Activated CD4-positive, alpha-beta T cell treated with anti-CD3 and anti-CD28 coated beads, Interleukin-2, amount 50 U/mL, for 48 hours (primary cell): ENCODE measurements around the gene IL17D.

Experiments used
- DNase-seq, 2 experiments: peaks; one replicate each; pipeline ENCODE4 v3.0.0-alpha.2; 2020

IL17D gene

DNA sequence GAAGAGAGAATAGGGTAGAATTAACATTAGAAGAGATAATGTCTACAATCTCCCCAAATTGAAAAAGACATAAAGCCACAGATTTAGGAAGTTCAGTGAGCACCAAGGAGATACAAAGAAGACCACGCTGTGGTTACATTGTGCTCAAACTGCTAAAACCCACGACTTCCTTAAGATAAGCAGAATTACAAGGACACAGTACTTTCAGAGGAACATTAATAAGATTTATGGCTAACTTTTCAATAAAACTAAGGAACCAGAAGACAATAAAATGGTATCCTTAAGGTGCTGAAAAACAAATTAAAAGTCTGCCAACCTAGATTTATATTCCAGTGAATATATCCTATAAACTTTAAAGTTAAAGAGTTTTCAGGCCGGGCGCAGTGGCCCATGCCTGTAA is 7.4 kb upstream of the IL17D start:
- DNase-seq = no peak

DNA sequence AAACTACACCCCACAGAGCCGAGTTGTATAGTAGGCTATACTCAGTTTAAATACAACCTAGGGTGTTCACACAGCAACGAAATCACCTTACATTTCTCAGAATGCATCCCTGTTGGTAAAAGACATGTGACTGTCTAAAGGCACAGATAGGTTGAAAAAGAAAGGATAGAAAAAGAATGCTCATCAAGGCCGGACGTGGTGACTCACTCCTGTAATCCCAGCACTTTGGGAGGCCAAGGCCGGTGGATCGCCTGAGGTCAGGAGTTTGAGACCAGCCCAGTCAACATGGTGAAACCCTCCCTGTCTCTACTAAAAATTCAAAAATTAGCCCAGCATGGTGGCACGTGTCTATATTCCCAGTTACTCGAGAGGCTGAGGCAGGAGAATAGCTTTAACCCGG is 3.8 kb upstream of the IL17D start:
- no peak for DNase-seq

DNA sequence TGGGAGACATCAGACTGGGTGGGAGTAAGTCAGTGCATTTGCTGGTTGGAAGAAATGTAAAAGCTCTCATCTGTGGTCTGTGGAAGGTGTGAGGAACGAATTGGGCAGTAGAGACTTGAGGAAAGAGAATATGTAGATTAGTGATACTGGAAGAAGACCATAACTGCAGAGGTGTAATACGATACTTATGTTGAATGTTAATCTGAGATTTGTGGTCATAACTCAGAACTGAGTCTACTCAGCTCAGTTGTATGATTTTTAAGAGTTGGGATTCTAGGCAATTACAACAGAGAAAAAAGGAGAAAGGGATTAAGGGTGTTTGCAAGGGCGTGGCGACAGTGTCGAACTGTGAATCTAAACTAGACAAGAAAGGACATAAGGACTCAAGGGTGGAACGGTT is 3.2 kb upstream of the IL17D start:
- no peak for DNase-seq

DNA sequence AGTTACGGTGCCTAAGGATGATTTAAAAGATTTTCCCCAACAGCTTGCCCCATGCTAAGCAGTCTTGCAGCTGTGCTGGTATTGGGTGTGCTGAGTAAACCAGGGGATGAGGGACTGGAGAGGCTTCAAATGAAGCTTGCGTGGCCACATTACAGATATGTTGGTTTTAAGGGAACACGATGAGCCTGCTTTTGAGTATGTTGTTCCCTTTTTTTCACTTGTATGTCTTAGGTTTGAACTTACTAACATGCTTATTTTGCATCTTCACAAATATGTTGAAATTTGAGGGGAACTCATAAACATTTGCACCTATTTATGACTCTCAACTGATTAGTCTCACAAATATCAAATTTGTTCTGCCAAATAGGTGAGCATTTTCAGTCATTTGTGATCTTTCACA is 2.0 kb upstream of the IL17D start:
- no peak for DNase-seq

DNA sequence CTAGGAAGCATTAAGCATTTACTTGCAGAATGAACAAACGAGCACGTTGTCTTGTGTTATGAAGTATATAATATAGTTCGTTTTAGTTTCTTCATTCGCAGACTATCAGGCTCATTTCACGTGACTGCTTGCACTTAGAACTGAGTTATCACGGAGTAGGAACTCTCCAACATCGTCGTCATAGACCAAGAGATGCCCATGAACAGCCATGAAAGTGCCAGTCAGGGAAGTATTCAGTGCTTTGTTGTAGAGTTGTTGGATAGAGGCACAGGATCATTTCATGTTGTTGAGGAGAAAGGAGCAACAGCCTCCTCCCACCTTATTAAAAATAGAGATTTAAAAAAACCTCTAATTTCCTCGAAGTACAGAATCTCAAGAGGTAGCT is 977 bp upstream of the IL17D start:
- DNase-seq = no peak

DNA sequence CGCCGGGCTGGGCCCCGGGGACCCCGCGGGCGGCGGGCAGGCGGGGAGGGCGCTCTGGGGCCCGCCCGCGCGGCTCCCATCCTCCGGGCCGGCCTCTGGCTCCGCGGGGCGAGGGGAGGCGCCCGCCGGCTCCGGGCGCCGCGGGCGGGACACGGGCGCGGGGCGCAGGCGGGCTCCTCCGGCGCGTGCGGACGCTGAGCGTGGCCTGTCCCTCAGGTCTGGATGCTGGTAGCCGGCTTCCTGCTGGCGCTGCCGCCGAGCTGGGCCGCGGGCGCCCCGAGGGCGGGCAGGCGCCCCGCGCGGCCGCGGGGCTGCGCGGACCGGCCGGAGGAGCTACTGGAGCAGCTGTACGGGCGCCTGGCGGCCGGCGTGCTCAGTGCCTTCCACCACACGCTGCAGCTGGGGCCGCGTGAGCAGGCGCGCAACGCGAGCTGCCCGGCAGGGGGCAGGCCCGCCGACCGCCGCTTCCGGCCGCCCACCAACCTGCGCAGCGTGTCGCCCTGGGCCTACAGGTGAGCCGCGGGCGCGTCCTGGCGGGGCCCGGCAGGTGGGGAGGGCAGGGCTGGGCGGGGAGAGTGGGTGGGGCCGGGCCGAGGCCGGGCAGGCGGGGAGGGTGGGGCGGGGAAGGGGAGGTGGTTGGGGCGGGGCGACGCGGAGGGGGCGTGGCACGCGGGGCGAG is 420 bp downstream of the IL17D start:
- DNase-seq = peak; percentile 71 to 73

DNA sequence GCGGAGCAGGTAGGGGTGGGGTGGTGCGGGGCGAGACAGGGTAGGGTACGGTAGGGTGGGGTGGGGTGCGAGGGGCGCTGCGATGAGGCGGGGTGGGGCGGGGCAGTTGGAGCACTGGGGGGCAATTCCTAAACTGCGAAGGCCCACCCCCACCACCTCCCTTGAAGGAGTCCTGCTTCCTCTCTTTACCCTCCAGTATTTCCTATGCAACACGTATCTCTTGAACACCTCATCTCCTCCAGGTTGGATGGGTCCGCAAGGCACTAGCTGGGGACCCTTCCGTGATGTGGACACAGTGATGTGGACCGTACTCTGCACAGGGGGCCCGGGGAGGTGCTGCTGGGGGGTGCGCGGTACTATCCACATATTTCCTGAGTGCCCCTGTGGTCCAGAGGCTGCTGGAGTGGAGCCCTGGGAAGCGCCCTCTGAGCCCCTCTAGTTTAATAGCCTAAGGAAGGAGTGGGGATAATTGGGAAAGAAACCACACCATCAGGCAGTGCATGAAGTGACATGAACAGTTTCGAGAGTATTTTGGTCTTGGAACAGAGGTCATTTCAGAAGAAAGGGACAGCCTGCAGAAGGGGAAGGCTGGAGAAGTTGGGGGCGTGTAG is 1.1 kb downstream of the IL17D start:
- no peak for DNase-seq

DNA sequence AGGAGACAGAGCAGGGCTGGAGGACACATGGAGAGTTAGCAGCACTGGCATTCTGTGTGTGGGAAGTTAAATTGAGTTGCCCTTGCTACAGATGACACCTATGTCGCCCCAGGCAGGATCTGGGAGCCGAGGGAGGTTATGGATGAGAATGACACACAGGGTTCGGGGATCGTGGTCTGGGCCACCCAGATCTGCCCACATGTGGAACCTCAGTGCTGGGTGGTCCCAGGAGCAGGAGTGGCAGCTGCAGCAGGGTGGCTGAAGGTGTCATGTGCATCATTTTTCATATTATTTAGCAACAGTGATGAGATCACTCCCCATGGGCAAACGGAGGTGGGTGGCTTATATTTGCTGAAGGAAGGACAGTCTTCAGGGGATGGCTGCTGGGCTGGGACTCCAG is 3.2 kb downstream of the IL17D start:
- DNase-seq = no peak

DNA sequence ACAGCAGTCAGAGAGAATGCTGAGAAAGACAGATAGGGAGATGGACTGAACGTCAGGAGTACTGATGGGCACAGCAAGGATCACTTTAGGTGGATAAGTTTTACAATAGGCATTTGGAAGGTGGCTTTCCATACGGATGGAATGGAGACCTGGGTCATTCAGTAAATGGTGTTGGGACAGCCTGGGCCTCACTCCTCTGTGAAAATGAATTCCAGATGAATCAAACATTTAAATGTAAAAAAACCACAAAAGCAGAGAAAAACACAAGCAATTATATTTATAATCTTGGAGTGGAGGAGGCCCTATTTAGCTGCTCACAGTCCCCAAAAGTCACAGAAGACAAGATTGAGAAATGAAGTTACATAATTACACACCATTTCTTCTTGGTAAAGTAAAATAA is 4.7 kb downstream of the IL17D start:
- no peak for DNase-seq

DNA sequence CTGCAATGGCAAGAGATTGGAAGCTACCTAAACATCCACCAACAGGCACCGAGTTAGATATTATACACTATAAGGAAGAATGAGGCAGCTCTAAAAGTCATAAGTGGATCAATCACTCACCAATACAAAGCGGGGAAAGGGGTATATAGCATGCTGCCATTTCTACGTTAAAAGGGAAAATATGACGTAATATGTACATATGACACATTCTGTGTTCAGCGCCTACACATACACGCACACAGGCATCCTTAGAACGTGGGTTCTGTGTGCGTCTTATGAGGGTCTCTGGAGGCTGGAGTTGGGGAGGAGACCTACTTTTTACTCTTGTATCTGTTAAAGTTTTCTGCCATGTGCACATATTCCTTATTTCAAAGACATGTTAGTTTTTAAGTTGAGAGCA is 5.9 kb downstream of the IL17D start:
- no peak for DNase-seq

DNA sequence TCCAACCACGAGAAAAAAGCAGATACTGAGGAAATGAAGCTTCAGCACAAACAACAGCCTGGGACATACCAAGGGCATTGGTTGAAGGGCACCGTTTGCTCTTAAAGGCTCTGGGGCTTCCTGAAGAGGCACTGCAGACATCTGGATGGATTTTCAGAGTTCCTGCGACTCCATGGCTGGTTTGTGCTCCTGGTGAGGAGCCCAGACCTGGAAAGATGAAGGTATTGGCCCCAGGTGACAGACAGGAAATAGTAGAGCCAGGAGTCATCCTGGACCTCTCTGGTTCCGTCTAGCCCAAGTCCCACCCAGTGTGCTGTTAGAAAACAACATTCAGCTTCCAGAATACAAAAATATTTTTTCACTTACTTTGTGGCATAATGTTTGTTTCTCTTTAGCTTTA is 6.3 kb downstream of the IL17D start:
- DNase-seq = no peak

DNA sequence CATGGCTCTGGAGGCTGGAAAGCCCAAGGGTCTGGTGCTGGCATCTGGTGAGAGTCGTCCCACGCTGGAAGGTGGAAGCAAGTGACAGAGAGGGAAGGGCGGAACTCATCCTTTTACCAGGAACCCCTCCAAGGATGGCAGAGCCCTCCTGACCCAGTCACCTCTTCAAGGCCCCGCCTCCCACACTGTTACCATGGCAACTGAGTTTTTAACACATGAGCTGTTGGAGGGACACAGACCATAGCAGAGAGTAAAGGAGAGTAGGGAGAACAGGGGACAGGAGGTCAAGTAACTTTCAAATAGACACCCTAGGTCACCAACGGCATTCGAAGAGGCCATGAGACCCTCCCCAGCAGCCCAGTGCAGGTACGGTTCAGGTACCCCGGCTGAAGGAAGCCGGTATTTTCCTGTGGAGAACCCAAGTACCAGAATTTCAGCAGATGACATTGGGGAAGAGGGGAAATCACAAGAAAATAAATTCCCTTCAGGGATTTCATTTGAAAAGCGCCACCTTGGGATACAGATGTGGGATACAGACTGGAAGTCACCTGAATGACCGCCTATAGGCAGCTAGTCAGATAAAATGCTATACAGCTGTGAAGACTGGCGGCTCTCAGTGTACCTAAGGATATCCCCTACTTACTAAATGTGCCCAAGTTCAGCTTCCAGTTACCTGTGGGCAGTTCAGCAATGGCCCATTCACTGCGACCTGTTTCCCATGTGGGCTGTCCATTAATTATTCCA is 8.0 kb downstream of the IL17D start:
- no peak for DNase-seq

DNA sequence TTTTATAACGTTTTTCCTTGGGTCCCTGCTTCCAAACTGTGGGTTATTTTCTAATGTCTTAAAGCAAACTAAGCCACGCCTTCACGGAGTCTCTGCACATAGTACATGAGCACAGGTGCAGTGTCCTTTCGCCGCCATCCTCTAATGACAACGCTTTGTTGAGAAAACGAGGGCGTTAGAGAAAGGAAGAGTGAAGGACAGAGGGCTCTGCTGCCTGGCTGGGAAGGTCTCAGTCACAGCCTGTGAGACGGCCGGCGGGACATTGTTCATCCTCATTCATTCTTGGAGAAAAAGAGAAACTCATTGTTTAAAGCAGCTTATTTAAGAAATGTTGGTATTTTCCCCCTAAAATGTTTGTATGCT is 9.5 kb downstream of the IL17D start:
- DNase-seq = no peak

DNA sequence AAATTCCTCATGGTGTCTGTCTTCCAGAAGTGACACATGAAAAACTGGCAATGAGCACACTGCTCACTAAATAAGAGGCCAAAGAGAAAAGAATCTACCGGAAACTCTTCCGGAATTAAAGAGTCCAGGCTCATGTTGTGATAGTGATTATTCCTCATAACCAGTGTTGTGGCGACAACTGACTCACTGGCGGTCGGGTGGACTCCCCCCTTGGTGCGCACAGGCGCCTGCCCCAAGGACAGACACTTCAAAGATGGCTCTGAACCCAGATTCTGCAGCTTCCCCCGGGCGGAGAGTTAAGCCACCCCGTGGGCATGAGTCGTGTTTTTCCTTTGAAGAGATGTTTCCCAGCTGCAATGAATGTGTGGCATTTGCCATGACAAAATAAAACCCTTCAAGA is 10.3 kb downstream of the IL17D start:
- DNase-seq = no peak

DNA sequence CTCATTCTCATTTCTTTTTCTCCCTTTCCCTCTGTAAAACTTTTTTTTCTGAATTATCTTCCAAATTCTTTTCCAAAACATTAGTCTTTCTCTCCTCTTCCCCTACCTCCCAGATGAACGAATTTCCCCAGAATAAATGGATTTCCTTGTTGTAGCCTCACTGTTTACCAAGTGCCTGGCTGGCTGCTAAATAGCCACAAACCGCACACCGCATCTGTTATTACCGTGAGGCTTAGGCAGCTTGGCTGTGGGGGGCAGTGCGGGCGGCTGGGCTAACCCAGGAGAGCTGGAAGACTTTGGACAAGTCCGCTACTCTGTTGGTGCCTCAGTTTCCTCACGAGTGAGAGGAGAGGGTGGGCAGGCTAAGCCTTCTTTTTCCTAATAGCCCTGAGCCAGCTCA is 10.7 kb downstream of the IL17D start:
- DNase-seq = no peak

DNA sequence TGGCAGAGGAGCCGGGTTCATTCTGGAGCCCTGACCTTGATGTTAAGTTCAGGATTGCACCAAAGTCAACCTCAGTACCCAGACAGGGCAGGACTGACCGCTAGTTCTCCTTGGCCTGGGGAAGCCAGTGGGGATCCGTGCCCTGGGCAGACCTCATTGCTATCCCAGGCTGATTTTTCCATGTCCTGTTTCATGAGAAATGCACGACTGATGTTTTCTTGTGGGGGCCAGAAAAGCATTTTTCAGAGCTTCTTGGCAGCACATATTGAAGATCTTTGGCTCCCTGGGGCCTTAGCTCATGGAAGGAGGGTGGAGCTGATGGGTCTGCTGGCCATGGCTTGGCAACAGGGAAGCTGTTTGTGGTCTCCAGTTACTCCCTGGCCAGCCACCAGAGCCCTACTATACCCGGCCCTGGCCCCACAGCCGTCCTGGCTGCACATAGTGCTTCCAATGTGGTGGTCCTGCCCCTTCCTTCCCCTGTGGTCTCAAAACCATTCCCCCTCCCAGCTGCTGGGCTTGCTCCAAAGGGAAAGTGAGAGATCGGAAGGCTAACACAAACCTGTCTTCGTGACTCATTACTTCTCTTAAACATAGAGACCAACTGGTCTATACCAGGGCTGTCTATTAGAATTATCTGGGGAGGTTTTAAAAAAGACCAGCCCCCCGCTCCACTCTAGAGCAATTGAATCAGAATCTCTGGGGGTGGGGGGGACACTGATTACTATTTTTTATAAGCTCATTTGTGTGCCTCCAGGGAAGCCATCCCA is 11.2 kb downstream of the IL17D start:
- no peak for DNase-seq

DNA sequence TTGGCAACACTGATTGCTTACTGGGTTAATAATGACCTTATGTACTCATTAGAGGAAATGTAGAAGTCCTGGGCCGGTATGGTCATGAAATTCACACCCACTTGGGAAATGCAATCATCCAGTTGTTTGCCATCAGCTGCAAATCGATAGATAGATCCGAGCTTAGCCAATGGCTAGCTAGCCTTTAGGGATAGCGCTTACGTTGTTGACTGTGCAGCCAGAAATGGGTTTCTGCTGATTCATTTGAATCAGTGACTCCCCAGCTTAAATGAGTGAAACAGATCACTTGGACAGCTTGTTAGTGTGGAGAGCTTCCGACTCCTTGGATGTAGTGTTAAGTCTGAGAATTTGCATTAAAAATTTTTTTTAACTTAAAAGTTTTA is 11.8 kb downstream of the IL17D start:
- DNase-seq = no peak

DNA sequence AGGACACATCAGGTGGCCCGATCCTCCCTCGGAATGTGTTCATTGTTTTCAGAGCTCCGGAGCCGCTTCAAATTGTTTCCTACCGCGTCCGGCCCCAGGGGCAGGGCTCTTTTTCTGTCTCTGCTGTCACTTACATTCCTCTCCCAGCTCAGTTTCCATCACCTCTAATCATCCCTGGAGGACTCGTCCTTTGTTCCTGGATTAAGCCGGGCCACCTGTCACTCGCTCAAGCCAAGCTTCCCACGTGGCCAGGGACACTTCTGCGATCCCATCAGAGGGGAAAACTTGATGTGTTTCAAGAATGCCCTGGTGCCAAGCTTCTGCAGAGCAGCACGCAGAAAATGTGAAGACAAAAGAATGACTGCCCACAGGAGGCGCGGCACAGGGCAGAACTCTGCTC is 13.5 kb downstream of the IL17D start:
- no peak for DNase-seq

DNA sequence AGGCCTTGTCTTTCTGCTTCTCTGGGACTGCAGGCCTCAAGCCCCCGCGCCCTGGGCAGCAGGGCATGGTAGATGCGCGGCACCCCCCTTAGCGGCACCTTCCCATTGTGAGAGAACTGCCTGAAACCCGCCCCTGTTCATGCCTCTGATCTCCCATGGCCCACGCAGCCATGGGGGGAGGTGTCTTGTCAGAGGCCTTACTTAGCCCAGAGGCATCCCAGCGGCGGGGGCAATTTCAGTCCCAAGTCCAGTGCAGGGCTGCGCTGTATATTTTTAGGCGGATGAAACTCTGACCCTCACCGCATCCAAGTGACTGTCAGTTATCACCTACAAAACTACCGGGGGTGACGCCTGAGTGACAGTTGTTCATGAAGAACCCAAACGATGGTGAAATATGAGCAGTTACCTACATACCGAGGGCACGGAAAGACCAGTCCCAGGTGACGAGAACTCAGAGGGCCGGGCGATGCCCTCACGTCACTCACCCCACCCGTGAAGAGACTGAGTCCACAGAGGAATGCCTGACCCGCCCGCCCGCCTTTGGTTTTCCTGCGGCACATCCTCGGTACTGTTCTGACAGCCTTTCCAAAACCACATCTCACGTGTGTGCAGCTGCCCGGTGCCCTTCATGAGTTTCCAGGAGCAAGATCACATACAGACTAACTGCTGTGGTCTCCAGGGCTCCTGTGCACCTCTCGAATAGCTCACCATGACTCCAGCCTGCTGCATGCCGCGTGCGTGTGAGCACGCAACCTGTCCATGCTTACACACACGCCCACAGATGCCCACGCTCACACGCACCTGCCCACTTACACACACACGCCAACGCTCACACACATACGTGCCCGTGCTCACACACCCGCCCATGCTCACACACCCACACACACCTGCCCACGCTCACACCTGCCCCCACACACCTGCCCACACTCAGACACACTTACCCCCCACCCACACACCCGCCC is 14.4 kb downstream of the IL17D start:
- DNase-seq = no peak

DNA sequence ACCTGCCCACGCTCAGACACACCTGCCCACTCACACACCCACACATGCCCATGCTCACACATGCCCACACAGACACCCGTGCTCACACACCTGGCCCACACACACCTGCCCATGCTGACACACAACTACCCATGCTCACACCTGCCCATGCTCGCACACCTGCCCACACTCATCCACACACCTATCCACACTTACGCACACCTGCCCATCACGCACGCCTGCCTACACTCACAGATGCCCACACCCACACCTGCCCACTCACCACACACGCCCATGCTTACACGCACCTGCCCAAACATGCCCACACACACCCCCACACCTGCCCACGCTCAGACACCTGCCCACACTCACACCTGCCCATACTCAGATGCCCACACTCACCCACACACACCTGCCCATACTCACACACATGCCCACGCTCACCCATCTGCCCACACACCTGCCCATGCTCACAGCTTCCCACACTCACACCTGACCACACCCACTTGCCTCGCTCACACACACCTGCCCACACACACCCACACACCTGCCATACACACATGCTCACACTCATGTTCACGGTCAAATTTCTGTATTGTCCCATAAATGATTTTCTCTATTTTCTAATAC is 15.6 kb downstream of the IL17D start:
- no peak for DNase-seq

DNA sequence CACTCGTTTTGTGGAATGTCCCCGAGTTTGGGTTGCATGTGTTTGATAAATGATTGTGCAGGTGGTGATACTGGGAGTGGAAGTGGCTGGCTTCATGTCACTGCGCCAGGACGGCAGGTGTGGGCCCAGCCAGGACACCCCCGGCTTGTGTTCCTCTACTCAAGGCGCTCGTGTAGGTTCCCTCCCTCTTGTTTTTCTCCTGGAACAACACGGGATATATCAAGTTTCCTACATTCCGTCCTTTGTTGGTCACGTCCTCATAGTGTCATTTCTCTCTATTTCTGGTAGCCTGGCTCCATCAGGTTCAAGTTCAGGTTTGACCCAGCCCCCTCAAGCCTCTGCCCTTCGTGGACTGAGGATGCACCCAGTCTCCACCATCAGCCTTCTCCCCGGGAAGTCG is 16.3 kb downstream of the IL17D start:
- no peak for DNase-seq

DNA sequence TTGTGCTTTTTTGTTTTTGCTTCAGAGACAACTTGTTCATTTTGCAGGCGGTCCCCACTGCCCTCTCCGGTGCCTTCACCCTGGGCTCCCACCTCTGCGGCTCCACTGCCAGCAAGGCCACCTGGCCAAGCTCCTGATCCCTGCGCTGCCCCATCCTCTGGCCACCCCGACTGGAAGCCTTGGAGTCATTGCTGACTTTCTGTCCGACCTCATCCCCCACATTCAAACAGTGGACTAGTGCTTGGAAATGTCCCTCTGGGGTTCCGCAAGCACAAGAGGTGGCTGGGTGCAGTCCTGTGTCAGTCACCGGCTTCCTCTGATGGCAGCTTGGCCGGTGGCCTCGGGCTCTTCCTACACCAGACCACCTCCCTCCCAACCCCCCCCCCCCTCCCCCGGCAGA is 17.0 kb downstream of the IL17D start:
- no peak for DNase-seq
